Measurements from ENCODE around the gene SEL1L2.

SEL1L2 gene

GRCh38 chr20:13810446-13810845 is 180.0 kb downstream of the SEL1L2 start:
- H3K9me3 ChIP-seq: no peaks in the 10 kb centered on the region
- H3K27ac ChIP-seq: no peak overlapping the region
- TF ChIP-seq CTCF (IDR thresholded peaks at IDR 0.05): no peak
- H3K4me1 ChIP-seq: no peaks in the 10 kb centered on the region
- intact Hi-C loops (cut with DNase I; ENCODE audit: low total_unique reads): no loop called here
- no peaks in the 10 kb centered on the region for H3K27me3 ChIP-seq
- H3K4me3 ChIP-seq: no peak overlapping the region
- DNase-seq: no peak
- peaks cover 63 to 95% (median 81%) of the 10 kb centered on the region in 3 donors for H3K36me3 ChIP-seq

GRCh38 chr20:13809855-13810254 is 180.6 kb downstream of the SEL1L2 start:
- DNase-seq: no peak
- no peak for TF ChIP-seq CTCF (IDR thresholded peaks at IDR 0.05)
- H3K27ac ChIP-seq: no peak overlapping the region
- H3K36me3 ChIP-seq: peaks cover 58 to 92% (median 81%) of the 10 kb centered on the region in 3 donors
- H3K27me3 ChIP-seq: no peaks in the 10 kb centered on the region
- intact Hi-C loops (cut with DNase I; ENCODE audit: low total_unique reads): no loop called here
- no peaks in the 10 kb centered on the region for H3K4me1 ChIP-seq
- no peaks in the 10 kb centered on the region for H3K9me3 ChIP-seq
- no peak overlapping the region for H3K4me3 ChIP-seq

- no peak overlapping the region for H3K4me3 ChIP-seq
- no peaks in the 10 kb centered on the region for H3K4me1 ChIP-seq
- no peak overlapping the region for H3K27ac ChIP-seq
- no peaks in the 10 kb centered on the region for H3K27me3 ChIP-seq
- TF ChIP-seq CTCF (IDR thresholded peaks at IDR 0.05): no peak
- H3K9me3 ChIP-seq: no peaks in the 10 kb centered on the region
- peaks cover 53 to 91% (median 76%) of the 10 kb centered on the region in 3 donors for H3K36me3 ChIP-seq
- no peak for DNase-seq
- intact Hi-C loops (cut with DNase I; ENCODE audit: low total_unique reads): no loop called here
Measured at GRCh38 chr20:13809373-13809772, 181.0 kb downstream of the SEL1L2 start.

- Histone ChIP-seq H3K27me3 (no peaks in the 10 kb centered on the region), H3K4me3 (no peak overlapping the region), H3K36me3 (peaks cover 64 to 68% (median 68%) of the 10 kb centered on the region in 3 donors), H3K9me3 (no peaks in the 10 kb centered on the region), H3K4me1 (peaks cover 0 to 16% (median 8%) of the 10 kb centered on the region in 4 donors), H3K27ac (peak overlapping the region in 1 of 2 donors; percentile 43)
- DNase-seq: peak; percentile 43 to 71
- TF ChIP-seq CTCF (IDR thresholded peaks at IDR 0.05): no peak
- intact Hi-C loops (cut with DNase I; ENCODE audit: low total_unique reads): no loop called here
Measured at GRCh38 chr20:13800728-13801134, 189.7 kb downstream of the SEL1L2 start.

- peaks cover 68 to 72% (median 71%) of the 10 kb centered on the region in 3 donors for H3K36me3 ChIP-seq
- H3K4me3 ChIP-seq: no peak overlapping the region
- no peak for DNase-seq
- H3K27me3 ChIP-seq: no peaks in the 10 kb centered on the region
- no peak for TF ChIP-seq CTCF (IDR thresholded peaks at IDR 0.05)
- peak overlapping the region in 1 of 2 donors; percentile 43 for H3K27ac ChIP-seq
- H3K4me1 ChIP-seq: peaks cover 0 to 16% (median 8%) of the 10 kb centered on the region in 4 donors
- intact Hi-C loops (cut with DNase I; ENCODE audit: low total_unique reads): no loop called here
- no peaks in the 10 kb centered on the region for H3K9me3 ChIP-seq
Measured at GRCh38 chr20:13799974-13800373, 190.4 kb downstream of the SEL1L2 start.
